ENCODE data around the gene FAM43A. TPM values are rescaled to one million over a fixed set of nuclear protein-coding genes. Genes with fewer than 3 reads are reported as not detected.

Gene FAM43A
- total and polyA plus RNA-seq, 9 of the 15 experiments (the other 6 are each of a cell fraction or from before 2014, with no cell fraction given), result 0.03 to 1.2 (median 0.21) TPM

GRCh38 chr3:194702545-194702944 is 16.9 kb downstream of the FAM43A start:
- no peaks in the 10 kb centered on the region for H3K36me3 ChIP-seq (ENCODE audit: control insufficient read depth, insufficient read depth, low read length)
- H3K9me3 ChIP-seq (replicated peaks; ENCODE audit: control insufficient read depth, insufficient read depth, low read depth, low read length), result peaks cover 2% of the 10 kb centered on the region; the same call in 1 of the 2 replicates
- no peak overlapping the region for H3K4me2 ChIP-seq (ENCODE audit: insufficient read depth, low read length)
- H3K4me1 ChIP-seq (replicated peaks in 1 of 2; ENCODE audit: control insufficient read depth in 2 of 2, insufficient read depth in 2 of 2, low read length in 2 of 2), result no peaks in the 10 kb centered on the region; a peak in 1 of 5 replicates
- H3K27me3 ChIP-seq (ENCODE audit: control insufficient read depth in 2 of 2, insufficient read depth in 2 of 2, low read length in 2 of 2), result peaks cover 25 to 49% of the 10 kb centered on the region in 2 experiments; a peak in 4 of 5 replicates
- no TSS peak for BruUV-seq (replicated peaks)
- H2AFZ ChIP-seq (ENCODE audit: low read depth, low read length), result no peak overlapping the region
- intact Hi-C loops (cut with micrococcal nuclease), result no loop called here
- H3K27ac ChIP-seq (ENCODE audit: extremely low read depth, low read depth, low read length), result no peak overlapping the region
- POLR2A ChIA-PET, result interaction anchor here (0.7 kb wide), 1 partner anchor 52 kb away, joined by 3 read pairs; no protein-coding TSS in a partner anchor
- 3% methylated on average over 9 of the region's 9 CpGs for WGBS (ENCODE audit: insufficient coverage, low coverage, missing lambda C conversion rate)
- ATAC-seq, result 0 out of 3 replicates have a peak, but pooled peaks have one; percentile 26
- no peak for FAIRE-seq
- in situ Hi-C loops (cut with MboI), result no loop called here
- CTCF ChIA-PET (ENCODE audit: low intra/inter-chr PET ratio), result no interaction called here
- H4K20me1 ChIP-seq (replicated peaks; ENCODE audit: control insufficient read depth, insufficient read depth, low read length), result no peaks in the 10 kb centered on the region
- no peak overlapping the region for H3K4me3 ChIP-seq
- TF ChIP-seq, protein P1, sequence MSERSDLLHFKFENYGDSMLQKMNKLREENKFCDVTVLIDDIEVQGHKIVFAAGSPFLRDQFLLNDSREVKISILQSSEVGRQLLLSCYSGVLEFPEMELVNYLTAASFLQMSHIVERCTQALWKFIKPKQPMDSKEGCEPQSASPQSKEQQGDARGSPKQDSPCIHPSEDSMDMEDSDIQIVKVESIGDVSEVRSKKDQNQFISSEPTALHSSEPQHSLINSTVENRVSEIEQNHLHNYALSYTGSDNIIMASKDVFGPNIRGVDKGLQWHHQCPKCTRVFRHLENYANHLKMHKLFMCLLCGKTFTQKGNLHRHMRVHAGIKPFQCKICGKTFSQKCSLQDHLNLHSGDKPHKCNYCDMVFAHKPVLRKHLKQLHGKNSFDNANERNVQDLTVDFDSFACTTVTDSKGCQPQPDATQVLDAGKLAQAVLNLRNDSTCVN (CRISPR knock-in tag; IDR thresholded peaks at IDR 0.05), result no peak
- TF ChIP-seq ELF4 (CRISPR knock-in tag; IDR thresholded peaks at IDR 0.05) (no peak), TFAM (CRISPR knock-in tag; conservative IDR thresholded peaks at IDR 0.05) (no peak), FOXP4 (CRISPR knock-in tag; IDR thresholded peaks at IDR 0.05; ENCODE audit: borderline replicate concordance) (no peak), POLR3A (IDR thresholded peaks at IDR 0.05; ENCODE audit: borderline replicate concordance, extremely low read depth, insufficient read depth, insufficient read length) (no peak), XRCC4 (IDR thresholded peaks at IDR 0.05; ENCODE audit: extremely low read depth, insufficient read depth, insufficient read length) (no peak), ZKSCAN1 (IDR thresholded peaks at IDR 0.05; ENCODE audit: low read depth, low read length) (no peak), SNIP1 (IDR thresholded peaks at IDR 0.05; ENCODE audit: low read depth) (no peak), CSDE1 (IDR thresholded peaks at IDR 0.05) (no peak), NFYB (IDR thresholded peaks at IDR 0.05; ENCODE audit: extremely low read depth, insufficient read length) (no peak), EWSR1 (IDR thresholded peaks at IDR 0.05; ENCODE audit: borderline replicate concordance, low read depth, partially characterized antibody) (no peak), NBN (IDR thresholded peaks at IDR 0.05; ENCODE audit: low read depth) (no peak)
- TF ChIP-seq, protein P2, sequence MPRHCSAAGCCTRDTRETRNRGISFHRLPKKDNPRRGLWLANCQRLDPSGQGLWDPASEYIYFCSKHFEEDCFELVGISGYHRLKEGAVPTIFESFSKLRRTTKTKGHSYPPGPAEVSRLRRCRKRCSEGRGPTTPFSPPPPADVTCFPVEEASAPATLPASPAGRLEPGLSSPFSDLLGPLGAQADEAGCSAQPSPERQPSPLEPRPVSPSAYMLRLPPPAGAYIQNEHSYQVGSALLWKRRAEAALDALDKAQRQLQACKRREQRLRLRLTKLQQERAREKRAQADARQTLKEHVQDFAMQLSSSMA (CRISPR knock-in tag; IDR thresholded peaks at IDR 0.05), result no peak
- no peak overlapping the region for H3K9ac ChIP-seq (ENCODE audit: insufficient read depth in 1 of 2, low read depth in 2 of 2, low read length in 2 of 2)
- no peaks in the 10 kb centered on the region for H3K9me1 ChIP-seq (ENCODE audit: control insufficient read depth, insufficient read depth, low read length)
- H3K79me2 ChIP-seq (ENCODE audit: control insufficient read depth, insufficient read depth, low read length), result no peaks in the 10 kb centered on the region
- peak in 1 of 4 experiments; percentile 24 for DNase-seq (ENCODE audit: extremely low read depth in 1 of 4, low spot score in 3 of 4)

Measured in K562 (cell line).